Neural cell (in vitro differentiated cells): ENCODE measurements around the gene KIF20B. TPM values are rescaled to one million over a fixed set of nuclear protein-coding genes. Genes with fewer than 3 reads are reported as not detected.

Source experiments
- H2AFZ ChIP-seq: fragments of 200-600, 300-800 bp; sonication (generic), shearing (Covaris generic); 2 replicates; pipeline ENCODE4 v1.6.0; 2014; ENCODE audit warnings: low read depth, mild to moderate bottlenecking, antibody characterized with exemption, low read length, moderate library complexity
- H3F3A ChIP-seq: fragments of 200-600 bp; shearing (Covaris generic); 2 replicates; pipeline ENCODE4 v1.6.1; 2016; ENCODE audit warnings: mild to moderate bottlenecking, moderate library complexity, mixed read lengths, antibody characterized with exemption, low read length; ENCODE audit not compliant: insufficient read depth, poor library complexity, severe bottlenecking
- H3K27ac ChIP-seq: fragments of 200-600, 300-800 bp; sonication (generic), shearing (Covaris generic); 2 replicates; pipeline ENCODE4 v1.5.1; 2014; ENCODE audit warnings: mild to moderate bottlenecking, low read length, moderate library complexity
- H3K27me3 ChIP-seq: fragments of 300-800, 200-600 bp; sonication (generic), shearing (Covaris generic); 2 replicates; pipeline ENCODE4 v1.6.0; 2014; ENCODE audit warnings: mild to moderate bottlenecking, low read depth, low read length, moderate library complexity; ENCODE audit not compliant: insufficient read depth
- H3K36me3 ChIP-seq: fragments of 300-800, 200-600 bp; sonication (generic), shearing (Covaris generic); 2 replicates; pipeline ENCODE4 v1.5.1; 2014; ENCODE audit warnings: mild to moderate bottlenecking, antibody characterized with exemption, low read length, moderate library complexity; ENCODE audit not compliant: insufficient read depth
- H3K4me2 ChIP-seq: fragments of 300-800, 200-600 bp; sonication (generic), shearing (Covaris generic); 2 replicates; pipeline ENCODE4 v1.6.0; 2014; ENCODE audit warnings: mild to moderate bottlenecking, low read length
- H3K4me3 ChIP-seq: fragments of 300-800, 200-600 bp; sonication (generic), shearing (Covaris generic); 2 replicates; pipeline ENCODE4 v1.5.1; 2014; ENCODE audit warnings: mild to moderate bottlenecking, low read length, moderate library complexity
- H3K79me2 ChIP-seq: fragments of 200-600 bp; shearing (Covaris generic); replicated peaks from 2 replicates; pipeline ENCODE4 v1.6.0; 2014; ENCODE audit warnings: mild to moderate bottlenecking, low read length, moderate library complexity; ENCODE audit not compliant: insufficient read depth
- H3K9ac ChIP-seq: fragments of 300-800, 200-600 bp; sonication (generic), shearing (Covaris generic); 2 replicates; pipeline ENCODE4 v1.6.1; 2016; ENCODE audit warnings: mild to moderate bottlenecking, low read length, mixed read lengths
- H3K9me2 ChIP-seq: fragments of 200-600 bp; shearing (Covaris generic); 2 replicates; pipeline ENCODE4 v1.6.1; 2016; ENCODE audit warnings: mild to moderate bottlenecking, low read length, mixed read lengths; ENCODE audit not compliant: insufficient read depth
- H3K9me3 ChIP-seq: fragments of 200-600, 300-800 bp; sonication (generic), shearing (Covaris generic); 2 replicates; pipeline ENCODE4 v1.6.1; 2016; ENCODE audit warnings: mild to moderate bottlenecking, mixed run types, low read length, moderate library complexity, mixed read lengths
- H4K20me1 ChIP-seq: fragments of 200-600 bp; shearing (Covaris generic); 2 replicates; pipeline ENCODE4 v1.6.1; 2016; ENCODE audit warnings: mild to moderate bottlenecking, mixed run types; ENCODE audit not compliant: insufficient read depth
- CTCF ChIP-seq: fragments of 450-650 bp; IDR thresholded peaks from 2 replicates; pipeline ENCODE4 v1.5.1; 2014; ENCODE audit warnings: antibody characterized with exemption, mild to moderate bottlenecking, moderate library complexity; ENCODE audit not compliant: poor library complexity, severe bottlenecking
- EP300 ChIP-seq: fragments of 450-650 bp; conservative IDR thresholded peaks from 2 replicates; pipeline ENCODE4 v1.6.1; 2014; ENCODE audit warnings: antibody characterized with exemption, mild to moderate bottlenecking, moderate library complexity; ENCODE audit not compliant: poor library complexity, severe bottlenecking
- EZH2 ChIP-seq: fragments of 200-600, 300-800 bp; shearing (Covaris generic), sonication (generic); IDR thresholded peaks from 2 replicates; pipeline ENCODE4 v1.6.1; 2014; ENCODE audit warnings: antibody characterized with exemption, low read length, borderline replicate concordance, mild to moderate bottlenecking; ENCODE audit not compliant: insufficient read depth, poor library complexity, severe bottlenecking
- MXI1 ChIP-seq: fragments of 450-650 bp; conservative IDR thresholded peaks from 2 replicates; pipeline ENCODE4 v1.6.1; 2014; ENCODE audit warnings: antibody characterized with exemption, mild to moderate bottlenecking; ENCODE audit not compliant: poor library complexity, severe bottlenecking
- POLR2AphosphoS5 ChIP-seq: IDR thresholded peaks from 2 replicates; pipeline ENCODE4 v1.6.1; 2012
- RAD21 ChIP-seq: fragments of 450-650 bp; conservative IDR thresholded peaks from 2 replicates; pipeline ENCODE4 v1.6.1; 2014; ENCODE audit warnings: antibody characterized with exemption, mild to moderate bottlenecking, moderate library complexity
- REST ChIP-seq: IDR thresholded peaks from 2 replicates; pipeline ENCODE4 v1.6.1; 2012; ENCODE audit warnings: borderline replicate concordance
- SMC3 ChIP-seq: fragments of 450-650 bp; conservative IDR thresholded peaks from 2 replicates; pipeline ENCODE4 v1.6.1; 2014; ENCODE audit warnings: antibody characterized with exemption, mild to moderate bottlenecking, moderate library complexity; ENCODE audit not compliant: poor library complexity
- TAF1 ChIP-seq: IDR thresholded peaks from 2 replicates; pipeline ENCODE4 v1.6.1; 2012; ENCODE audit warnings: low read depth
- polyA plus RNA-seq: library from polyadenylated mRNA; depleted of rRNA; stranded (reverse); fragments of >200 nt; gene quantifications from 2 replicates; pipeline ENCODE4 v1.2.3, GENCODE V29; 2014

KIF20B gene
- polyA plus RNA-seq, 1 donor from 2014 or later = 3.9 TPM

- H3K9me2 ChIP-seq = no peaks in the 10 kb centered on the region
- no peaks in the 10 kb centered on the region for H3K79me2 ChIP-seq
- H3K9ac ChIP-seq = no peak overlapping the region
- no peaks in the 10 kb centered on the region for H3K27me3 ChIP-seq
- no peak overlapping the region for H3K4me3 ChIP-seq
- no peaks in the 10 kb centered on the region for H4K20me1 ChIP-seq
- no peak overlapping the region for H3K27ac ChIP-seq
- no peaks in the 10 kb centered on the region for H3K36me3 ChIP-seq
- no peak overlapping the region for H2AFZ ChIP-seq
- no peak overlapping the region for H3K4me2 ChIP-seq
- H3F3A ChIP-seq = no peaks in the 10 kb centered on the region
- no peaks in the 10 kb centered on the region for H3K9me3 ChIP-seq
- TF ChIP-seq REST (no peak), EP300 (no peak), RAD21 (no peak)
Observed at GRCh38 chr10:89810908-89811525, 109.6 kb downstream of the KIF20B start.

- H4K20me1 ChIP-seq = no peaks in the 10 kb centered on the region
- H3K27ac ChIP-seq = no peak overlapping the region
- no peaks in the 10 kb centered on the region for H3K27me3 ChIP-seq
- H3K36me3 ChIP-seq = no peaks in the 10 kb centered on the region
- H3K4me3 ChIP-seq = no peak overlapping the region
- H2AFZ ChIP-seq = no peak overlapping the region
- no peak overlapping the region for H3K4me2 ChIP-seq
- no peaks in the 10 kb centered on the region for H3K79me2 ChIP-seq
- no peak overlapping the region for H3K9ac ChIP-seq
- peaks cover 1% of the 10 kb centered on the region for H3K9me3 ChIP-seq
- no peaks in the 10 kb centered on the region for H3K9me2 ChIP-seq
- no peaks in the 10 kb centered on the region for H3F3A ChIP-seq
- TF ChIP-seq REST = no peak
- no peak for TF ChIP-seq TAF1
- TF ChIP-seq POLR2AphosphoS5 = no peak
- no peak for TF ChIP-seq EZH2
- no peak for TF ChIP-seq MXI1
- no peak for TF ChIP-seq RAD21
- TF ChIP-seq EP300 = no peak
- no peak for TF ChIP-seq SMC3
- no peak for TF ChIP-seq CTCF
Observed at GRCh38 chr10:89813546-89813945, 112.2 kb downstream of the KIF20B start.
